Mesodermal cell (in vitro differentiated cells): Measurements from ENCODE around the gene ZBTB16.

Source experiments
- H3K27ac ChIP-seq: 2 replicates; pipeline ENCODE4 v1.7.0; 2013; ENCODE audit warnings: mild to moderate bottlenecking, low read depth, low read length, moderate library complexity; ENCODE audit not compliant: severe bottlenecking
- H3K36me3 ChIP-seq: 2 replicates; pipeline ENCODE4 v1.7.1; 2013; ENCODE audit warnings: mild to moderate bottlenecking, low read length, moderate library complexity; ENCODE audit not compliant: control insufficient read depth, insufficient read depth
- H3K4me1 ChIP-seq: one replicate; pipeline ENCODE4 v1.7.1; 2013; ENCODE audit warnings: mild to moderate bottlenecking, low read length; ENCODE audit not compliant: insufficient read depth, control insufficient read depth, poor library complexity, severe bottlenecking
- H3K4me3 ChIP-seq: 2 replicates; pipeline ENCODE4 v1.7.0; 2013; ENCODE audit warnings: low read length, control low read depth, mild to moderate bottlenecking; ENCODE audit not compliant: insufficient read depth, poor library complexity, severe bottlenecking; ENCODE audit errors: extremely low read depth
- H3K9me3 ChIP-seq: 2 replicates; pipeline ENCODE4 v1.7.1; 2013; ENCODE audit warnings: mild to moderate bottlenecking, low read length, moderate library complexity; ENCODE audit not compliant: control insufficient read depth
- WGBS, 2 experiments: methylation state at CpG; one replicate each; pipeline ENCODE4 v1.1.5; 2013; ENCODE audit warnings: missing lambda C conversion rate in 2 of 2; ENCODE audit not compliant: insufficient coverage in 2 of 2; 5-methylcytosine and 5-hydroxymethylcytosine counted together

Gene ZBTB16

GRCh38 chr11:114188851-114189570, 129.5 kb downstream of the ZBTB16 start:
- 88 to 100% methylated on average over 1 to 3 of the region's 3 CpGs for WGBS, 2 experiments
- Histone ChIP-seq H3K4me3 (no peak overlapping the region), H3K27ac (no peak overlapping the region), H3K9me3 (no peaks in the 10 kb centered on the region), H3K4me1 (no peaks in the 10 kb centered on the region), H3K36me3 (no peaks in the 10 kb centered on the region)

- no peaks in the 10 kb centered on the region for H3K9me3 ChIP-seq
- no peaks in the 10 kb centered on the region for H3K36me3 ChIP-seq
- 100% methylated on average over 2 of the region's 4 CpGs; no CpG with 5 or more reads in 1 of the 2 experiments for WGBS, 2 experiments
- H3K4me1 ChIP-seq = no peaks in the 10 kb centered on the region
- H3K27ac ChIP-seq = no peak overlapping the region
- no peak overlapping the region for H3K4me3 ChIP-seq
These were observed 131.1 kb downstream of the ZBTB16 start for GRCh38 chr11:114190630-114191029.

- H3K4me3 ChIP-seq = no peak overlapping the region
- no peaks in the 10 kb centered on the region for H3K9me3 ChIP-seq
- H3K4me1 ChIP-seq = no peaks in the 10 kb centered on the region
- no peaks in the 10 kb centered on the region for H3K36me3 ChIP-seq
- WGBS, 2 experiments = 91 to 100% methylated on average over 1 of the region's 2 CpGs
- no peak overlapping the region for H3K27ac ChIP-seq
These were observed 132.4 kb downstream of the ZBTB16 start for GRCh38 chr11:114191893-114192292.

GRCh38 chr11:114192841-114193389, 133.4 kb downstream of the ZBTB16 start:
- no peak overlapping the region for H3K27ac ChIP-seq
- no peaks in the 10 kb centered on the region for H3K9me3 ChIP-seq
- 66 to 78% methylated on average over 3 of the region's 4 CpGs for WGBS, 2 experiments
- no peaks in the 10 kb centered on the region for H3K36me3 ChIP-seq
- H3K4me1 ChIP-seq = no peaks in the 10 kb centered on the region
- no peak overlapping the region for H3K4me3 ChIP-seq

DNA sequence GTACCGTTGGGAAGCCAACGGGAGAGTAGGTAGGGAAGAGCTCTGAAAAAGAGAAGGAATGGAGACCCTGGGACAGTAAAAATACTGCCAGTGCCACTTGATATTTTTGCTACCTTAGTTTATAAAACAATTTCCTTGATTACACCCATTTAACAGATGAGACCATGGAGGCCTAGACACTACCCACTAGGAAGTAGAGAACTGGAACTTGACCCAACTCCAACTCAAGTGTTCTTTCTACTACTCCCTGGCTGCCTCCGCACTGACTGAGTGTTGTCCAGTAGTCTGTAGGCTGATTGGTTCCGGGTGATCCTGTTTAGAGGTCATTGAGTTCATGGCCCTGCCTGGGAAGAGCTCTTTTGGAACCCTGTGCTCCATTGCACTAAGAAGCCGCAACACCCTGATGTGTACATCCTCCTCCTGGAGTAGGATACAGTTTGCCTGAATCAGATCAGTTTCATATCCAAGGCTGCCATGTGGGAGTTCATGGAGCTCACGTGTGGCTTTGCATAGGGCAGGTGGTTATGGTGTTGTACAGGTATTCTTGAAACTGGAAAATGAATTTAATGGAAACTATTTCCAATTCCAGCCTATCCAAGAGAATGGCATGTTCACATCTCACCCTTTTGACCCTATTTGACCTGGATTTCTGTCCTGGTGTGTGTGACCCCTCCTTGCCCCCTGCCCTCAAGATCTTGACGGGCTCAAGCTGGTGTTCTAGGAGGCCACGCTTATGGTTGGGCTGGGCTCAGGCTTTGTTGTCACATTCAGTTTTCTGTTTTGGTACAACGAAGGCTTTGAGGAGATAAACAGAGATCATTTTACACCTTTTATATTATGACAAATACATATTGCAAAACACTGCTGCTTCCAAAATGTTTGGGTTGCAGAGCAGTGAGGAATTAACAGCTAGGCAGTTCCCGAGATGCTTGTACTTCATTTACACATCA, 134.5 kb downstream of the ZBTB16 start:
- Histone ChIP-seq H3K4me1 (no peaks in the 10 kb centered on the region), H3K4me3 (no peak overlapping the region), H3K36me3 (no peaks in the 10 kb centered on the region), H3K9me3 (no peaks in the 10 kb centered on the region), H3K27ac (no peak overlapping the region)
- WGBS, 2 experiments = 92 to 96% methylated on average over 6 to 7 of the region's 10 CpGs

- WGBS, 2 experiments = 80 to 100% methylated on average over 1 to 2 of the region's 4 CpGs
- no peak overlapping the region for H3K4me3 ChIP-seq
- H3K9me3 ChIP-seq = no peaks in the 10 kb centered on the region
- H3K36me3 ChIP-seq = no peaks in the 10 kb centered on the region
- H3K4me1 ChIP-seq = no peaks in the 10 kb centered on the region
- H3K27ac ChIP-seq = no peak overlapping the region
These were observed 135.2 kb downstream of the ZBTB16 start for GRCh38 chr11:114194702-114195101.

GRCh38 chr11:114195151-114195550, 135.6 kb downstream of the ZBTB16 start:
- H3K9me3 ChIP-seq = no peaks in the 10 kb centered on the region
- WGBS, 2 experiments = 92 to 97% methylated on average over 3 to 4 of the region's 4 CpGs
- H3K36me3 ChIP-seq = no peaks in the 10 kb centered on the region
- no peak overlapping the region for H3K27ac ChIP-seq
- no peaks in the 10 kb centered on the region for H3K4me1 ChIP-seq
- H3K4me3 ChIP-seq = no peak overlapping the region

- no peaks in the 10 kb centered on the region for H3K4me1 ChIP-seq
- WGBS, 2 experiments = 84 to 97% methylated on average over 3 of the region's 5 CpGs
These were observed 136.6 kb downstream of the ZBTB16 start for GRCh38 chr11:114195981-114196731.

DNA sequence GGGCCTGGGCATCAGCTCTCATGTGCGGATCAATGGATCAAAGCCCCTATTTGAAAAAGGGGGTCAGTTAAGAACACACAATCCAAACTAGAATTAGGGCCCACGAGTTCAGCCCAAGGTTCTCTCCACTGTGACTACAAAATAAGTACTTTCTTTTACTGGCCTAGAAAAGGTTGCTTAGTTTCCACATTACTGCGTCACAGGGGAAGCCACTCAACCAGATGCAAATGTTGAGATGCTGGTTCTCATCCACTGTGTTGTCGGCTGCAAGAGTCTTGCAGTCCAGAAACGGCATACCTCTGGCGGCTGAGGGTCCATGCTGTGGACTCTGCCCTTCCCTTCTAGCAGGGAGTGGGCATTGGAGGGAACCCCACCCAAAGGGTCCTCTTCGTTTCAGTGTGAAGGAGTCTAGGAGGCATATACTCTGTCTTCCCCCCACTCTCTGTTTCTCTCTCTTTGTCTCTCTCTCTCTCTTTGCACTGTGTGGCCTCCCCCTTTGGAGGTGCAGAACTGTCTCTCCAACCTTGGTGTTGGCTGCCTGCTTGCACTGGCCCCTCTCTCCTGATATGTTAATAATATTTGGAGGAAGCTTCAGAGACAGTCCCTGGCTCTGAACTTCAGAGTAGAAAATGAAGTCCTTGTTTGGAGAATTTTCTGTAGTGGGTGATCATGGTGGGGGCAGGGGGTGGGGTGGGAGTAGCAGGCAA, 137.6 kb downstream of the ZBTB16 start:
- H3K4me3 ChIP-seq = no peak overlapping the region
- no peaks in the 10 kb centered on the region for H3K36me3 ChIP-seq
- WGBS, 2 experiments = 81 to 100% methylated on average over 2 to 5 of the region's 7 CpGs
- no peak overlapping the region for H3K27ac ChIP-seq
- H3K4me1 ChIP-seq = no peaks in the 10 kb centered on the region
- no peaks in the 10 kb centered on the region for H3K9me3 ChIP-seq

More at GRCh38 chr11:114195981-114196731, 136.6 kb downstream of the ZBTB16 start:
- Histone ChIP-seq H3K4me3 (no peak overlapping the region), H3K9me3 (no peaks in the 10 kb centered on the region), H3K27ac (no peak overlapping the region), H3K36me3 (no peaks in the 10 kb centered on the region)
